SW480 (cell line): ENCODE data around the gene TPSG1.

ENCODE experiments used
- DNase-seq: peaks from one replicate; pipeline ENCODE4 v3.0.0-alpha.2; 2016; ENCODE audit warnings: low spot score

TPSG1 gene

DNA sequence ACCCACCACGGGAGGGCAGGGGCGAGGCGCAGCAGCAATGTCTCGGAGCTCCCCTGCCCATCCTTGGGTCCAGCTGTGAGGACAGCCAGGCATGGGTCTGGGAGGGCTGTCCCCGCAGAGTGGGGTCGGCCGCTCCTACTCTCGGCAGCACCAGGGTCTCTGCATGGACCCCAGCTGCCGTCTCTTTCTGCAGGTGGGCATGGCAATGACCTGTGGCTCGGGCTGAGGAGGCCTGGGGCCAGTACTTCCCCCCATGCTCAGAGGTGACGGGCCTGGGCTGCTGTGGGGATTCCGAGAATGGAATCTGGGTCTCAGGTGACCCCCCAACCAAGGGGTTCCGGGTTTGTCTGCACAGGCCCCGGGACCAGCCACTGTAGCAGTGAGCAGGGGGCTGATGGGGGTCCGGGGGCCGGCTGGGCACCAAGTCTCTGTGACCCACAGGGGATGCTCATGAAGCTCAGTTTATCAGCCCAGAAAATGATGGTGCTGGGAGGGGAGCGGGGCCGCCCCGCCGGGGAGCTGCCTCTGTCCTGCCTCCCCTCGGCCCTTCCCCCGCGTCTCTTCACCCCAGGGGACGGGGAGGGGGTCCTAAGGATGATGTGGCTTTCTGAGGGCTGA, 48.7 kb downstream of the TPSG1 start:
- no peak for DNase-seq

DNA sequence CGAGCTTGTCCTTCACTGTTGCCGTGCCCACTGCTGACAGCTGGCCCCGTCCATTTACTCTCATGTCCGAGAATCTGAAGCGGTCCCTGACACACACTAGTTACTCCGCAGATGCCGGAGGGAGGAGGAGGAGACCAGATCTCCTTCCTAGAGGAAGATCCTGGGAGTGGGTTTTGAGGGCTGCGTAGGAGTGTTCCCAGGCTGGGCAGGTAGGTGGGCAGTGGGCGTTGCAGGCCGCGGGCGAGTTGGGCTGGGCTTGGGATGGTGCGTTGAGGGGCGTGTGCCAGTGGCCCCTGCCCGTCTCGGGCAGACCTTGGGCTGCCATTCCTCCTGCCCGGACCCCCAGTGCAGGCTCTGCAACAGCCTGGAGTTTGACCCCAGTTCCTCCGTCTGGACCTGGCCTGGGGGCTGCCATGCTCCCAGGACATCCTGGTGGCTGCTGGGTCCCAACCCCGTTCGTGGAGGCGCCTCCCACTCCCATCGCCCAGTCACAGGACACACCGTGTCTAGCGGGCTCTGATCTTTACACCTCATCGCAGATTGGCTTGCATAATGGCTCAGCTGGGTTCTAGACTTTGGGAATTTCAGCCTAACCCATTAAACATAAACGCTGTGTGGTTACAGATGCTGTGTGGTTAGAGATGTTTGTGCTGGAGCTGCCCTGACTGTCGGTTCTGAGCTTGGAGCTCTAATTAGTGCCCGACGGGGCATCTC, 49.3 kb downstream of the TPSG1 start:
- DNase-seq: peak; percentile 58

DNA sequence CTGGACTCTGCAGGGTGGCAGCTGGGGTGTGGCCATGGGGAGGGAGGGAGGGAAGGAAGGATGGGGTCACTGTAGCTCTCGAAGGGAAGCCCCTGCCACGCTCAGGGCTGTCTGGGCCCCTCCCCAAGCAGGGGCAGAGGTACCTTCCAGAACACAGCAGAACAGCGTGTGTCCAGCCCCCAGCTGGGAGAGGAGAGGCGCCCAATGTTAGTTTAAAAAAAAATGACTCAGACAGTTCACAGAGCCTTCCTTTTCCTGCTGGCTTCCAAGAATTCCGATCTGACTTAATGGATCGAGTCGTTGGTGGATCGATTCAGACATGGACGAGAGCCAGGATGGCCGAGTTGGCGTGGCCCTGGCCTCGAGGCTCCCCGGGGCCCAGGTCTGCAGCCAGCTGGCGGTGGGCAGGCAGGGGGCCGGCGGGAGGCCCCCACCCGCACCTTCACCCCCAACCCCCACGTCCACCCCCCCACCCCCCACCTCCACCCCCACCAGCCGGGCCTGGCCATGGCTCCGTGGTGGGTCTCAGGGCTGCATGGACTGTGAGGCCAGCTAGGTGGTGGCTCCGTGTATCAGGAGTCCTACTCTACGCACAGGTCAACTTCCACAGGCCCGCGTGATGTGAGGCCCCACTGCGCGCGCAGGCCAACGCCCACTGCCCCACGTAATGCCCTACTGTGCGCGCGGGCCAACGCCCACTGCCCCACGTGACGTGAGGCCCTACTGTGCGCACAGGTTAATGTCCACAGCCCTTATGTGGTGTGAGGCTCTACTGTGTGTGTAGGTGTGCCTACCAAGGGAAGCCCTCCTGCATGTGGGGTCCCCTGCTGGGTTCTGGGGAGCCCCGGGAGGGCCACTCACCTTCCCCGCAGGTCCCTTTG, 50.4 kb downstream of the TPSG1 start:
- peak; percentile 39 for DNase-seq

DNA sequence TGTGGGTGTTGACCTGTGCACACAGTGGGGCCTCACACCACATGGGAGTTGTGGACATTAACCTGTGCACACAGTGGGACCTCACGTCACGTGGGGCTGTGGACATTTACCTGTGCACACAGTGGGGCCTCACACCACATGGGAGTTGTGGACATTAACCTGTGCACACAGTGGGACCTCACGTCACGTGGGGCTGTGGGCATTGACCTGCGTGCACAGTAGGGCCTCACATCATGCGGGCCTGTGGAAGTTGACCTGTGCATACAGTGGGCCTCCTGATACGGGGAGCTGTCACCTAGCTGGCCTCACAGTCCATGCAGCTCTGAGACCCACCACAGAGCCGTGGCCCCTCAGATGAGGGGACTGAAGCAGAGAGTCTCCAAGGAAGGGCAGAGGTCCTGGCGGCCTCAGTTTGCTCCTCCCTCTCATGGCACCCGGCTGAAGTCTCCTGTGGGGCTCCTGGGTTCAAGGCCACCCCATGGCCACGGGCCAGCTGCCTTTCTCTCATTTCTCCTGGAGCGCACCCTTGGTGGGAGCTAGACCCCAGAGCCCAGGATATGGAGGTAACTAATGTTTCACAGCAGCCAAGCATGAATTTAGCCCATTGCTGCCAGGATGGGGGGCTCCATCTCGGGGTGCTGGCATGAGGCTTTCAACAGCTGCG, 51.1 kb downstream of the TPSG1 start:
- DNase-seq: no peak

DNA sequence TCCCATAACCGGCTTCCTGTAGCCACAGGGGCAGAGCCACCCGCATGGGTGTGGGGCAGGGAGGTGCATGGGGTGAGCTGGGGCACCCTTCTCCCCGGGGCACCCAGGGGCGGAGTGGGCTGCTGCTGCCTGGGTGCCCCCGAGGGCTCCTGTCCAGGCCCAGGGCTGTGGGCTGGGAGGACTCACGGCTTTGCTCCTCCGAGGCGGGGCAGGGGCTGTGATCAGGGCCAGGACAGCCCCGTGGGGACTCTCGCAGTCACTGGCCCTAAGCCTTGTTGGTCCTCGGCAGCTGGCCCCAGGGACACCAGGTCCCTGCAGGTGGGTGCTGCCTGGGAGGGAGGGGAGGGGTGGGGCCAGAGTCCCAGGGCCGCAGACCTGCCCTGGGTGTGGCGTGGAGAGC, 52.4 kb downstream of the TPSG1 start:
- no peak for DNase-seq

DNA sequence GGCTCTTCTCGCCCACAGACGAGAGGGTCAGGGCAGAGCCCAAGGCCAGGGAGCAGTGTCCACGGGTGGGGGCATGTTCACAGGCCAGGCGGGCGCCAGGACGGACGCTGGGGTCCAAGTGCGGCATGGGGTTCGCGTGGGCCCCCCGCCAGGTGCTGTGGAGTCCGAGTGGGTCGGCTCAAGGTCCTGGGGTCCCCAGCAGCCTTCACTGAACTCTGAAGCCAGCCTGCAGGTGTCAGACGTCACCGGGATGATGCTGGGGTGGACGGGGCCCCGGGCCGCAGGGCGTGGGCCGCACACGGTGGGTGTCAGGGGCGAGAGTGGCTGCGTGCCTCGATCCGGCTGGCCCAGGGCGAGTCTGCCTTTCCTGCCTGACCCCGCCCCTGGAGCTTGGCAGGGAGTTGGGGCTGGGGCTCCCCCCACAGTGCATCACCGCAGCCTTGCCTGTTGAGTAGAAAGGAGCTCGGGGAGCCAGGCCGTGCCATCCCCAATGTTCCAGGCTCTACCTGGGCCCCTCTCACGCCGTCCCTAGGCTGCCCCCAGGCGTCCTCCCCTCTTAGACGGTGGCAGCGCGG, 53.1 kb downstream of the TPSG1 start:
- no peak for DNase-seq
